Measurements from ENCODE around the gene MT3. TPM values are rescaled to one million over a fixed set of nuclear protein-coding genes. Genes with fewer than 3 reads are reported as not detected.

MT3 gene
- total and polyA plus RNA-seq, 2 of the 13 experiments (the other 11 are each of a cell fraction or from before 2014, with no cell fraction given): not detected

GRCh38 chr16:56611281-56611833 is 22.0 kb downstream of the MT3 start (continued):
- no peak for TF ChIP-seq NFE2L1 (CRISPR knock-in tag; IDR thresholded peaks at IDR 0.05; ENCODE audit: borderline replicate concordance)
- no peak for TF ChIP-seq FOXC1 (CRISPR knock-in tag; IDR thresholded peaks at IDR 0.05; ENCODE audit: borderline replicate concordance)
- no peak for TF ChIP-seq ZNF329 (CRISPR knock-in tag; IDR thresholded peaks at IDR 0.05; ENCODE audit: low read depth)
- TF ChIP-seq, protein P1, sequence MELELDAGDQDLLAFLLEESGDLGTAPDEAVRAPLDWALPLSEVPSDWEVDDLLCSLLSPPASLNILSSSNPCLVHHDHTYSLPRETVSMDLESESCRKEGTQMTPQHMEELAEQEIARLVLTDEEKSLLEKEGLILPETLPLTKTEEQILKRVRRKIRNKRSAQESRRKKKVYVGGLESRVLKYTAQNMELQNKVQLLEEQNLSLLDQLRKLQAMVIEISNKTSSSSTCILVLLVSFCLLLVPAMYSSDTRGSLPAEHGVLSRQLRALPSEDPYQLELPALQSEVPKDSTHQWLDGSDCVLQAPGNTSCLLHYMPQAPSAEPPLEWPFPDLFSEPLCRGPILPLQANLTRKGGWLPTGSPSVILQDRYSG (CRISPR knock-in tag; IDR thresholded peaks at IDR 0.05): no peak
- TF ChIP-seq LCORL (IDR thresholded peaks at IDR 0.05): no peak
- TF ChIP-seq LCORL (CRISPR knock-in tag; IDR thresholded peaks at IDR 0.05): no peak; the same call in 1 of the 2 replicates
- TF ChIP-seq ZNF598 (CRISPR knock-in tag; IDR thresholded peaks at IDR 0.05; ENCODE audit: borderline replicate concordance): no peak
- TF ChIP-seq ZSCAN25 (CRISPR knock-in tag; IDR thresholded peaks at IDR 0.05): no peak
- TF ChIP-seq ZNF546 (CRISPR knock-in tag; conservative IDR thresholded peaks at IDR 0.05): no peak
- TF ChIP-seq ZNF841 (CRISPR knock-in tag; IDR thresholded peaks at IDR 0.05; ENCODE audit: borderline replicate concordance): no peak
- TF ChIP-seq PAWR (CRISPR knock-in tag; IDR thresholded peaks at IDR 0.05; ENCODE audit: borderline replicate concordance): no peak
- TF ChIP-seq, protein P2, sequence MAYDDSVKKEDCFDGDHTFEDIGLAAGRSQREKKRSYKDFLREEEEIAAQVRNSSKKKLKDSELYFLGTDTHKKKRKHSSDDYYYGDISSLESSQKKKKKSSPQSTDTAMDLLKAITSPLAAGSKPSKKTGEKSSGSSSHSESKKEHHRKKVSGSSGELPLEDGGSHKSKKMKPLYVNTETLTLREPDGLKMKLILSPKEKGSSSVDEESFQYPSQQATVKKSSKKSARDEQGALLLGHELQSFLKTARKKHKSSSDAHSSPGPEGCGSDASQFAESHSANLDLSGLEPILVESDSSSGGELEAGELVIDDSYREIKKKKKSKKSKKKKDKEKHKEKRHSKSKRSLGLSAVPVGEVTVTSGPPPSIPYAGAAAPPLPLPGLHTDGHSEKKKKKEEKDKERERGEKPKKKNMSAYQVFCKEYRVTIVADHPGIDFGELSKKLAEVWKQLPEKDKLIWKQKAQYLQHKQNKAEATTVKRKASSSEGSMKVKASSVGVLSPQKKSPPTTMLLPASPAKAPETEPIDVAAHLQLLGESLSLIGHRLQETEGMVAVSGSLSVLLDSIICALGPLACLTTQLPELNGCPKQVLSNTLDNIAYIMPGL (CRISPR knock-in tag; IDR thresholded peaks at IDR 0.05; ENCODE audit: borderline replicate concordance in 1 of 2, low read depth in 1 of 2): no peak
- no peak for TF ChIP-seq YY1 (IDR thresholded peaks at IDR 0.05; ENCODE audit: insufficient read depth, insufficient replicate concordance, low read depth, low read length)
- TF ChIP-seq, protein P3, sequence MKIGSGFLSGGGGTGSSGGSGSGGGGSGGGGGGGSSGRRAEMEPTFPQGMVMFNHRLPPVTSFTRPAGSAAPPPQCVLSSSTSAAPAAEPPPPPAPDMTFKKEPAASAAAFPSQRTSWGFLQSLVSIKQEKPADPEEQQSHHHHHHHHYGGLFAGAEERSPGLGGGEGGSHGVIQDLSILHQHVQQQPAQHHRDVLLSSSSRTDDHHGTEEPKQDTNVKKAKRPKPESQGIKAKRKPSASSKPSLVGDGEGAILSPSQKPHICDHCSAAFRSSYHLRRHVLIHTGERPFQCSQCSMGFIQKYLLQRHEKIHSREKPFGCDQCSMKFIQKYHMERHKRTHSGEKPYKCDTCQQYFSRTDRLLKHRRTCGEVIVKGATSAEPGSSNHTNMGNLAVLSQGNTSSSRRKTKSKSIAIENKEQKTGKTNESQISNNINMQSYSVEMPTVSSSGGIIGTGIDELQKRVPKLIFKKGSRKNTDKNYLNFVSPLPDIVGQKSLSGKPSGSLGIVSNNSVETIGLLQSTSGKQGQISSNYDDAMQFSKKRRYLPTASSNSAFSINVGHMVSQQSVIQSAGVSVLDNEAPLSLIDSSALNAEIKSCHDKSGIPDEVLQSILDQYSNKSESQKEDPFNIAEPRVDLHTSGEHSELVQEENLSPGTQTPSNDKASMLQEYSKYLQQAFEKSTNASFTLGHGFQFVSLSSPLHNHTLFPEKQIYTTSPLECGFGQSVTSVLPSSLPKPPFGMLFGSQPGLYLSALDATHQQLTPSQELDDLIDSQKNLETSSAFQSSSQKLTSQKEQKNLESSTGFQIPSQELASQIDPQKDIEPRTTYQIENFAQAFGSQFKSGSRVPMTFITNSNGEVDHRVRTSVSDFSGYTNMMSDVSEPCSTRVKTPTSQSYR (CRISPR knock-in tag; IDR thresholded peaks at IDR 0.05; ENCODE audit: borderline replicate concordance): no peak
- no peak for TF ChIP-seq RBAK (CRISPR knock-in tag; IDR thresholded peaks at IDR 0.05)
- no peak for TF ChIP-seq ZNF275 (CRISPR knock-in tag; IDR thresholded peaks at IDR 0.05; ENCODE audit: borderline replicate concordance)
- TF ChIP-seq CBFB (CRISPR knock-in tag; IDR thresholded peaks at IDR 0.05): no peak
- TF ChIP-seq ZBTB7A (CRISPR knock-in tag; IDR thresholded peaks at IDR 0.05): no peak
- no peak for TF ChIP-seq ZNF468 (CRISPR knock-in tag; IDR thresholded peaks at IDR 0.05)
- TF ChIP-seq HBP1 (CRISPR knock-in tag; IDR thresholded peaks at IDR 0.05; ENCODE audit: low read depth): no peak; the same call in 1 of the 2 replicates

Data from HepG2 (cell line).